GM23338 (cell line): ENCODE results near the gene NXPH4. TPM values are rescaled to one million over a fixed set of nuclear protein-coding genes. Genes with fewer than 3 reads are reported as not detected.
A peak's percentile ranks its signal among the peaks of the same experiment; 100 is the strongest.

ENCODE experiments used
- ATAC-seq: fragments of 200-7000 bp; cut with Tn5 transposase; 3 replicates; pipeline ENCODE4 v1.9.1; 2020
- DNase-seq: peaks from one replicate; pipeline ENCODE4 v3.0.0-alpha.2; 2015; ENCODE audit warnings: low spot score
- H2AFZ ChIP-seq: fragments of 200-600 bp; sonication (generic); 2 replicates; pipeline ENCODE4 v1.8.0; 2016; ENCODE audit warnings: antibody characterized with exemption, mild to moderate bottlenecking, moderate library complexity
- H3F3A ChIP-seq: fragments of 200-600 bp; sonication (generic); replicated peaks from 2 replicates; pipeline ENCODE4 v1.8.0; 2017; ENCODE audit warnings: antibody characterized with exemption, mixed run types, low read depth
- H3K27ac ChIP-seq: fragments of 200-600 bp; sonication (generic); 2 replicates; pipeline ENCODE4 v1.6.1; 2016; ENCODE audit warnings: low read depth
- H3K27me3 ChIP-seq: fragments of 200-600 bp; sonication (generic); 2 replicates; pipeline ENCODE4 v1.8.0; 2016; ENCODE audit warnings: mild to moderate bottlenecking, mixed run types, moderate library complexity; ENCODE audit not compliant: insufficient read depth
- H3K36me3 ChIP-seq: fragments of 200-600 bp; sonication (generic); 2 replicates; pipeline ENCODE4 v1.8.0; 2016; ENCODE audit warnings: mild to moderate bottlenecking; ENCODE audit not compliant: insufficient read depth
- H3K4me1 ChIP-seq: fragments of 200-600 bp; sonication (generic); 2 replicates; pipeline ENCODE4 v1.8.0; 2016; ENCODE audit warnings: mild to moderate bottlenecking, moderate library complexity; ENCODE audit not compliant: insufficient read depth
- H3K4me2 ChIP-seq: fragments of 200-600 bp; sonication (generic); 2 replicates; pipeline ENCODE4 v1.7.1; 2017; ENCODE audit warnings: mixed run types
- H3K4me3 ChIP-seq: fragments of 200-600 bp; sonication (generic); 2 replicates; pipeline ENCODE4 v1.6.1; 2016; ENCODE audit warnings: mixed run types
- H3K79me2 ChIP-seq: fragments of 200-600 bp; sonication (generic); replicated peaks from 2 replicates; pipeline ENCODE4 v1.8.0; 2017; ENCODE audit warnings: mild to moderate bottlenecking; ENCODE audit not compliant: insufficient read depth
- H3K9me2 ChIP-seq: fragments of 200-600 bp; sonication (generic); 2 replicates; pipeline ENCODE4 v1.8.0; 2017; ENCODE audit not compliant: insufficient read depth
- H4K20me1 ChIP-seq: fragments of 200-600 bp; sonication (generic); replicated peaks from 2 replicates; pipeline ENCODE4 v1.8.0; 2017; ENCODE audit warnings: mild to moderate bottlenecking; ENCODE audit not compliant: insufficient read depth
- H3K27ac Mint-ChIP-seq: 2 replicates; pipeline ENCODE4 v1.8.0; 2020; ENCODE audit warnings: inconsistent platforms, mild to moderate bottlenecking, moderate library complexity, mixed read lengths
- H3K27me3 Mint-ChIP-seq: 3 replicates; pipeline ENCODE4 v1.8.0; 2022; ENCODE audit warnings: low read depth, mild to moderate bottlenecking, moderate library complexity, mixed read lengths, inconsistent platforms; ENCODE audit not compliant: insufficient read depth, poor library complexity
- H3K36me3 Mint-ChIP-seq: 3 replicates; pipeline ENCODE4 v1.8.0; 2021; ENCODE audit warnings: low read depth, mild to moderate bottlenecking, inconsistent platforms, moderate library complexity, mixed read lengths
- H3K4me1 Mint-ChIP-seq: 3 replicates; pipeline ENCODE4 v1.8.0; 2020; ENCODE audit warnings: mild to moderate bottlenecking, inconsistent platforms, mixed read lengths
- H3K4me3 Mint-ChIP-seq: 3 replicates; pipeline ENCODE4 v1.8.0; 2021; ENCODE audit warnings: moderate library complexity, mild to moderate bottlenecking, inconsistent platforms, mixed read lengths
- H3K9me3 Mint-ChIP-seq: 3 replicates; pipeline ENCODE4 v1.8.0; 2020; ENCODE audit warnings: moderate library complexity, mild to moderate bottlenecking, inconsistent platforms, mixed read lengths
- EZH2 ChIP-seq: fragments of 200-600 bp; sonication (generic); IDR thresholded peaks from one replicate; pipeline ENCODE4 v1.8.0; 2017; ENCODE audit warnings: antibody characterized with exemption, mild to moderate bottlenecking, low read depth; ENCODE audit not compliant: unreplicated experiment
- ZNF114 ChIP-seq: fragments of 250-450 bp; sonication (Bioruptor Pico); IDR thresholded peaks from 2 replicates; pipeline ENCODE4 v1.5.0; 2020; ENCODE audit warnings: mild to moderate bottlenecking, moderate library complexity
- ZNF462 ChIP-seq: fragments of 250-450 bp; sonication (Bioruptor Pico); IDR thresholded peaks from 2 replicates; pipeline ENCODE4 v1.5.0; 2020; ENCODE audit warnings: mild to moderate bottlenecking, moderate library complexity
- polyA plus RNA-seq: library from polyadenylated mRNA; unstranded; fragments of >200 nt; fragmentation: Nextera tagmentation; extraction: Ambion mirVana; gene quantifications from 2 replicates; pipeline ENCODE4 v1.2.1, GENCODE V29; 2016
- total RNA-seq: library from RNA; depleted of rRNA; stranded (reverse); fragments of >200 nt; shearing (Covaris generic); gene quantifications from 2 replicates; pipeline ENCODE4 v1.2.3, GENCODE V29; 2014

Gene NXPH4
- total and polyA plus RNA-seq, 2 experiments from 2014 or later: 0.89 to 1.5 TPM

DNA sequence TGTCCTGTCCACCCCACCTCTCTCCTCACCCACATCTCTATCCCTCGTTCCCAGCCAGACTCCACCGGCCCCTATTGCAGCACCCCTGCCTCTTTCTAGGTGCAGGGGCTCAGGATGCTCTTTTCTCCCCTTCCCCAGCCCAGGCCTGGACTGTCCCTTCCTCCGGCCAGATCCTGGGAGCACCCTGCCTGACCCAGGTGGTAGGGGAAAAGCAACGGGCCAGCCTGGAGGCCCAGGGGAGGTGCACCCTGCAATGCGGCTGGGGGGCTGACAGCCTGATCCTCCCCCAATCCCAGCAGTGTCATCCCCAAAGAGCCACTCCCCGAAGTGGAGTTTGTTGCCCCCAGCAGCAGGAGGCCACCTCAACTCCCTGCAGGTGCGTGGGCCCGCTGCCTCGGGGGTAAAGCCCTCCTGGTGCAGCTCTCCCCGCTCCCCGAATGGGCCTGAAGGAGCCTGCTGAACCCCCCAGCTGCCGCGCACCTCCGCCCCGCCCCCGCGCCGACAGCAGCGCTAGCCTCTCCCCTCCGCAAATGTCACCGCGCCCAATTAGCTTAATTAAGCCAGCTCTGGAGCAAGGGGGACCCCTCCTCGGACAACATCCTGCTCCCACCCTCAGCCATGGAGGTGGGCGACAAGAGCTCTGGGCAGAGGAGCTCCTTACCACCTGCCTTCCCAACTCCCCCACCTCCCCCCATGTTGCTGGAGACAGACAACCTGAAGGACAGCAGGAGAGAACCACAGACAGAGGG, 4.7 kb downstream of the NXPH4 start:
- no peaks in the 10 kb centered on the region for H3K9me2 ChIP-seq
- peaks cover 7% of the 10 kb centered on the region; the same call in 1 of the 2 replicates for H4K20me1 ChIP-seq
- Mint-ChIP-seq H3K4me1 (peaks cover 62% of the 10 kb centered on the region), H3K36me3 (no peaks in the 10 kb centered on the region; the same call in 2 of the 3 replicates), H3K27ac (no peak overlapping the region), H3K27me3 (peaks cover 93% of the 10 kb centered on the region), H3K4me3 (peak overlapping the region; percentile 49), H3K9me3 (peaks cover 3% of the 10 kb centered on the region; the same call in 2 of the 3 replicates)
- peaks cover 21% of the 10 kb centered on the region; the same call in 1 of the 2 replicates for H3F3A ChIP-seq
- no peak overlapping the region for H3K27ac ChIP-seq
- peak; percentile 88 for TF ChIP-seq EZH2
- no peak for TF ChIP-seq ZNF114 (CRISPR knock-in tag)
- TF ChIP-seq ZNF462 (CRISPR knock-in tag): no peak
- peaks cover 99% of the 10 kb centered on the region for H3K27me3 ChIP-seq
- no peak overlapping the region for H2AFZ ChIP-seq
- no peaks in the 10 kb centered on the region for H3K36me3 ChIP-seq
- peaks cover 51% of the 10 kb centered on the region for H3K4me1 ChIP-seq
- H3K4me3 ChIP-seq: peak overlapping the region; percentile 43
- no peaks in the 10 kb centered on the region for H3K79me2 ChIP-seq
- ATAC-seq (no peak), DNase-seq (no peak)
- peak overlapping the region; percentile 76 for H3K4me2 ChIP-seq
